Esophagus squamous epithelium (tissue), 4 donors: Measurements from ENCODE around the gene SLAMF6.

Experiments used
- CTCF ChIP-seq, 6 experiments: fragments of 450-650 bp in 4 of 6; fragments of 200-600 bp in 2 of 6; sonication (generic) in 2 of 6; IDR thresholded peaks; one replicate each; pipeline ENCODE4 v1.5.1; 2016 to 2019; ENCODE audit warnings: antibody characterized with exemption in 6 of 6, mild to moderate bottlenecking in 4 of 6, moderate library complexity in 4 of 6
- POLR2A ChIP-seq, 4 donors: fragments of 450-650 bp; IDR thresholded peaks; one replicate each; pipeline ENCODE4 v1.6.1; 2017; ENCODE audit warnings: antibody characterized with exemption in 4 of 4, mild to moderate bottlenecking in 4 of 4, moderate library complexity in 3 of 4

DNA sequence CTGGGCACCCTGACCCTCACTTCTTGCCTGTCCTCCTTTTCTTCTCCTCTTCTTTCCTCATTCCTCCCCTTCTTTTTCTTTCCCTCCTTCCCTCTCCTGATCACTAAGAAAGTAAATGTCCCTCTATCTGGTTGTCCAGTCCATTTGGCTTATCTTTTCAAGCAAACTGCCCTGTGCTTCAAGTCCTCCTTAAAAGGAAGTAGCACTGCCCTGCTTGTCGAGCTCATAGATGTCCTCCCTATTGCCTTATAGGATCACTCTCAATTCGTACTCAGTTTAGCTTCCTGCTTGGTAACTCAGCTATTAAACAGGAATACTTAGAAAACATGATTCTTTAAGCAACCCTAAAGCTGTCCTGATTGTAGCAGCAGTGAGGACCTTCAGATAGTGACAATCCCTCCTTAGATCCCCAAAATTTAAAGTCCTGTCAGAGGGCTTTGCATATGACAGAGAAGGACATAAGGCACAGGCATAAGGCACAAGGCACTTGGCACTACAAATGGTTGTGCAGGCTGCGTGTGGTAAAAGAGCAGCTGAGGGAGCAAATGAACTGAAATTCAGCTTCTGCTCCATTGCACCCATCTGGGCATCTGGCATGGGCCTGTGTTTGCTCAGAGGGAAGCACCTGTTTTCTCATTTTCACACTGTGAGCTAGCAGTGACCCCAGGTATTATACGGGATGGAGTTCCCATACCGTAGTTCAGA is 26.1 kb upstream of the SLAMF6 start:
- TF ChIP-seq CTCF (IDR thresholded peaks at IDR 0.05), result no peak
- TF ChIP-seq POLR2A (IDR thresholded peaks at IDR 0.05), result no peak
